ENCODE measurements around the gene GLCE.

DNA sequence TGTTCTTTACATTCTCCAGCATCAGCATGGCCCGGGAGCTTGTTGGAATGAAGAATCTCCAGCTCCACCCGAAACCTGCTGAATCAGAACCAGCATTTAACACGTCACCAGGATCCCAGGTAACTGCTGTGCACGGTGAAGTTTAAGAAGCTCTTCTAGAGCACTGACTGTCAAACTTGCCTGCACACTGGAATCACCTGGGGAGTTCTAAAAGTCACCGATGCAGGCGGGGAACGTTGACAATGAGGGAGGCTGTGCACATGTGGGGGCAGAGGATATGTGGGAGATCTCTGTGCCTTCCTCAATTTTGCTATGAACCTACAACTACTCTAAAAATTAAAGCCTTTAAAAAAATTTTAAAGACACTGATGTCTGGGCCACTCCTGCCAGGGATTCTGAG is 119.2 kb downstream of the GLCE start:
- TF ChIP-seq POLR2A (IDR thresholded peaks at IDR 0.05) = no peak
- TF ChIP-seq, protein P1, sequence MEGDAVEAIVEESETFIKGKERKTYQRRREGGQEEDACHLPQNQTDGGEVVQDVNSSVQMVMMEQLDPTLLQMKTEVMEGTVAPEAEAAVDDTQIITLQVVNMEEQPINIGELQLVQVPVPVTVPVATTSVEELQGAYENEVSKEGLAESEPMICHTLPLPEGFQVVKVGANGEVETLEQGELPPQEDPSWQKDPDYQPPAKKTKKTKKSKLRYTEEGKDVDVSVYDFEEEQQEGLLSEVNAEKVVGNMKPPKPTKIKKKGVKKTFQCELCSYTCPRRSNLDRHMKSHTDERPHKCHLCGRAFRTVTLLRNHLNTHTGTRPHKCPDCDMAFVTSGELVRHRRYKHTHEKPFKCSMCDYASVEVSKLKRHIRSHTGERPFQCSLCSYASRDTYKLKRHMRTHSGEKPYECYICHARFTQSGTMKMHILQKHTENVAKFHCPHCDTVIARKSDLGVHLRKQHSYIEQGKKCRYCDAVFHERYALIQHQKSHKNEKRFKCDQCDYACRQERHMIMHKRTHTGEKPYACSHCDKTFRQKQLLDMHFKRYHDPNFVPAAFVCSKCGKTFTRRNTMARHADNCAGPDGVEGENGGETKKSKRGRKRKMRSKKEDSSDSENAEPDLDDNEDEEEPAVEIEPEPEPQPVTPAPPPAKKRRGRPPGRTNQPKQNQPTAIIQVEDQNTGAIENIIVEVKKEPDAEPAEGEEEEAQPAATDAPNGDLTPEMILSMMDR (IDR thresholded peaks at IDR 0.05) = no peak
